ENCODE results near the gene AASDHPPT.

DNA sequence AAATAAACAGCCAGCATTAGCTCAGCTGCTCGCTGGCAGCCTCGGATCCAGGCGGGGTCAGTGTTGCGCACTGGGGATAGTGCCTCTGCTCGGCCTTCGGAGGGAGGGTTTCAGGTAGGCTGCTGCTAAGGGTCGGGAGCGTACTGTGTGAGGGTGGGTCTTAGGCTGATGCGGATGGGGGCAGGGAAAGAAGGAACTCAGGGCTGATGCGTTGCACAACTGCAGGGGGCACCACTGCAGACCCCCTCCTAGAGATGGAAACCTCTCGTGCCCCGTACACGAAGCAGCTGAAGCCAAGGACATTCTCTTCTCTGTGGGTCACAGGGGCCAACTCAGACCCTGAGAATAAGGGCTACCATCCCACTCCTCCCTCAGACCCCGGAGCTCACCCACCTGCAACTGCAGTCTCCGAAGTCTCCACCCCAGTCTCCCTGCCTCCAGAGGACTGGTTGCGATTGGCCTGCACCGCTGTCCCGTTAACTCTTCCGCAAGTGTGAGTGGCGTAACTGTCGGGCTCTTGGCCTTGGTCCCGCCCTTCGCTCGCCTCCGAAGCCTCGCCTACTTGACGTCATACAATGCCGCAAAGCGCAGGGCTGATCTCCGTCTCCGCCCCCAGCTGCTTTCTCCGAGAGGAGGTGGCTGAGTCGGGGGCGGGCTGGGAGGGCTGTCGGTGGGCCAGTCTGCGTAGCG is 398 bp upstream of the AASDHPPT start, which contains the start of gene KBTBD3:
- TF ChIP-seq CTCF (IDR thresholded peaks at IDR 0.05; ENCODE audit: low read depth, low read length, missing input control) (no peak), YY1 (IDR thresholded peaks at IDR 0.05) (no peak), GABPA (IDR thresholded peaks at IDR 0.05 in 1 of 2, conservative IDR thresholded peaks at IDR 0.05 in 1 of 2) (no peak), NR2F2 (IDR thresholded peaks at IDR 0.05) (peak; percentile 44), RXRA (IDR thresholded peaks at IDR 0.05) (no peak), REST (IDR thresholded peaks at IDR 0.05) (peak; percentile 67), TAF1 (conservative IDR thresholded peaks at IDR 0.05) (peak; percentile 90)
- TF ChIP-seq, protein P1, sequence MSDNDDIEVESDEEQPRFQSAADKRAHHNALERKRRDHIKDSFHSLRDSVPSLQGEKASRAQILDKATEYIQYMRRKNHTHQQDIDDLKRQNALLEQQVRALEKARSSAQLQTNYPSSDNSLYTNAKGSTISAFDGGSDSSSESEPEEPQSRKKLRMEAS (IDR thresholded peaks at IDR 0.05) = no peak
